AG04450 (cell line): ENCODE results near the gene CHRNE. TPM values are rescaled to one million over a fixed set of nuclear protein-coding genes. Genes with fewer than 3 reads are reported as not detected.
"Not testable (repeated sequence)": the region's sequence is repeated elsewhere in the genome, so short reads cannot be mapped to it uniquely, and the experiment has no call there.

Experiments used
- CTCF ChIA-PET: fragments of 300-600, 350-600 bp; formaldehyde crosslinking; extraction: SDS; loops from one replicate; lab custom pipeline; 2022; ENCODE audit warnings: antibody characterized with exemption, inconsistent platforms; lab: Charles Lee
- POLR2A ChIA-PET: fragments of 350-600 bp; formaldehyde crosslinking; extraction: SDS; loops from one replicate; lab custom pipeline; 2021; ENCODE audit warnings: antibody characterized with exemption, inconsistent platforms; lab: Yijun Ruan, JAX
- DNase-seq: peaks from one replicate; pipeline ENCODE4 v3.0.0-alpha.2; 2011; ENCODE audit warnings: low read depth, low spot score
- H3K27ac ChIP-seq: one replicate; pipeline ENCODE4 v1.5.1; 2012; ENCODE audit warnings: low read depth, low read length, control low read depth
- H3K27me3 ChIP-seq: one replicate; pipeline ENCODE4 v1.6.0; 2012; ENCODE audit warnings: low read length; ENCODE audit not compliant: control insufficient read depth, insufficient read depth
- H3K4me3 ChIP-seq: 2 replicates; pipeline ENCODE4 v1.5.1; 2011; ENCODE audit warnings: mild to moderate bottlenecking, low read depth, low read length, control low read depth
- H3K9me3 ChIP-seq: 2 replicates; pipeline ENCODE4 v1.5.1; 2012; ENCODE audit warnings: low read length; ENCODE audit not compliant: control insufficient read depth, insufficient read depth
- CTCF ChIP-seq: IDR thresholded peaks from 2 replicates; pipeline ENCODE4 v1.5.1; 2011; ENCODE audit warnings: low read depth, low read length, control low read depth, inconsistent platforms
- polyA plus RNA-seq: library from polyadenylated mRNA; depleted of rRNA; stranded (reverse); fragments of >200 nt; gene quantifications from 2 replicates; pipeline ENCODE4 v1.2.3, GENCODE V29; 2011

CHRNE gene
- polyA plus RNA-seq, 1 experiment, result 0.19 TPM

GRCh38 chr17:4921320-4921719, 18.4 kb upstream of the CHRNE start:
- Histone ChIP-seq H3K9me3 (no peaks in the 10 kb centered on the region), H3K27ac (no peak overlapping the region), H3K4me3 (no peak overlapping the region), H3K27me3 (no peaks in the 10 kb centered on the region)
- no peak for TF ChIP-seq CTCF
- CTCF ChIA-PET, result interaction anchor here (1.3 to 3.5 kb wide), 2 partner anchors 12 to 140 kb away, joined by 3 to 17 read pairs; no protein-coding TSS in a partner anchor
- no peak for DNase-seq
- POLR2A ChIA-PET, result no interaction called here

GRCh38 chr17:4920351-4921048, 17.6 kb upstream of the CHRNE start:
- TF ChIP-seq CTCF, result no peak
- Histone ChIP-seq H3K4me3 (no peak overlapping the region), H3K27ac (no peak overlapping the region), H3K9me3 (no peaks in the 10 kb centered on the region), H3K27me3 (no peaks in the 10 kb centered on the region)
- ChIA-PET CTCF (interaction anchor here (2.7 to 3.5 kb wide), 2 partner anchors 11 to 17 kb away, joined by 7 to 17 read pairs; partner anchors contain the start of gene CHRNE), POLR2A (interaction anchor here (0.8 to 1.3 kb wide), 2 partner anchors 11 to 19 kb away, joined by 3 to 4 read pairs; partner anchors contain the start of genes RNF167 and SLC25A11)
- DNase-seq, result no peak

GRCh38 chr17:4919511-4920047, 16.7 kb upstream of the CHRNE start:
- TF ChIP-seq CTCF, result no peak
- Histone ChIP-seq H3K27me3 (no peaks in the 10 kb centered on the region), H3K9me3 (no peaks in the 10 kb centered on the region), H3K27ac (no peak overlapping the region), H3K4me3 (no peak overlapping the region)
- no peak for DNase-seq
- ChIA-PET CTCF (interaction anchor here (2.7 to 3.5 kb wide), 2 partner anchors 10 to 16 kb away, joined by 7 to 17 read pairs; partner anchors contain the start of gene CHRNE), POLR2A (interaction anchor here (0.8 to 1.3 kb wide), 2 partner anchors 10 to 20 kb away, joined by 3 to 4 read pairs; partner anchors contain the start of genes RNF167 and SLC25A11)

GRCh38 chr17:4914551-4914950, 11.7 kb upstream of the CHRNE start:
- H3K9me3 ChIP-seq, DNase-seq, CTCF ChIA-PET, H3K4me3 ChIP-seq, H3K27ac ChIP-seq, H3K27me3 ChIP-seq: not testable (repeated sequence)
- POLR2A ChIA-PET, result interaction anchor here (0.9 to 1.1 kb wide), 2 partner anchors 12 to 25 kb away, joined by 3 to 6 read pairs; partner anchors contain the start of genes RNF167 and SLC25A11

- CTCF ChIA-PET, result interaction anchor here (0.9 to 1.0 kb wide), 2 partner anchors 74 to 148 kb away, joined by 3 read pairs; partner anchors contain the start of gene CAMTA2
- POLR2A ChIA-PET, result interaction anchor here (0.9 to 1.1 kb wide), 2 partner anchors 12 to 26 kb away, joined by 3 to 6 read pairs; partner anchors contain the start of genes RNF167 and SLC25A11
Measured at GRCh38 chr17:4913994-4914393, 11.1 kb upstream of the CHRNE start.

More at GRCh38 chr17:4913994-4914393, 11.1 kb upstream of the CHRNE start:
- no peaks in the 10 kb centered on the region for H3K27me3 ChIP-seq
- no peak overlapping the region for H3K27ac ChIP-seq
- no peak for DNase-seq
- no peak for TF ChIP-seq CTCF
- H3K4me3 ChIP-seq, result no peak overlapping the region
- H3K9me3 ChIP-seq, result no peaks in the 10 kb centered on the region
